ENCODE data around the gene DNAH8. TPM values are rescaled to one million over a fixed set of nuclear protein-coding genes. Genes with fewer than 3 reads are reported as not detected.

DNAH8 gene
- total RNA-seq, 4 donors from 2014 or later, result 0.22 TPM; not detected in 3

GRCh38 chr6:38814761-38815160 lies 99.7 kb downstream of the DNAH8 start:
- Histone ChIP-seq H3K27ac (no peak overlapping the region), H3K4me3 (no peak overlapping the region), H3K4me1 (no peaks in the 10 kb centered on the region), H3K9me3 (no peaks in the 10 kb centered on the region), H3K36me3 (no peaks in the 10 kb centered on the region), H3K27me3 (no peaks in the 10 kb centered on the region)
- TF ChIP-seq CTCF (IDR thresholded peaks at IDR 0.05) (no peak), POLR2A (IDR thresholded peaks at IDR 0.05) (no peak), EP300 (IDR thresholded peaks at IDR 0.05) (no peak)
- no peak for DNase-seq (ENCODE audit: low spot score in 2 of 2)
- 86 to 88% methylated on average over 5 of the region's 5 CpGs for WGBS, 2 donors

DNA sequence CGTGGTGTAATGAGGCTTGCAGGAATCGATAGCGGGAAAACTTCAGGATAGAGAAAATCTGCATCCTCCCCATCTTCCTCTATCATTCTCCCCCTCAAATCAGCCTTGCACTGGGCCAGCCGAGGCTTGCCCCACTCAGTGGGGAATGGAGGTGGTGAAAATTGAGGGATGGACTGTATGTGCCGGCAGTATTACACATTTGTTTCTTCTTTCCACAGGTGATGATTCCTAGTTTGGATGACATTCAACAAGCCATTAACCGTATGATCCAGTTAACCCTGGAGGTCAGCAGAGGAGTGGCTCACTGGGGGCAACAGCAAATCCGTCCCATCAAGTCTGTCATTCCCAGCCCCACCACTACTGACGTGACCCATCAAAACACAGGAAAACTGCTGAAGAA lies 100.1 kb downstream of the DNAH8 start:
- Histone ChIP-seq H3K4me1 (no peaks in the 10 kb centered on the region), H3K4me3 (no peak overlapping the region), H3K27me3 (no peaks in the 10 kb centered on the region), H3K9me3 (no peaks in the 10 kb centered on the region), H3K27ac (no peak overlapping the region), H3K36me3 (no peaks in the 10 kb centered on the region)
- TF ChIP-seq POLR2A (IDR thresholded peaks at IDR 0.05) (no peak), EP300 (IDR thresholded peaks at IDR 0.05) (no peak), CTCF (IDR thresholded peaks at IDR 0.05) (no peak)
- 81 to 86% methylated on average over 8 of the region's 8 CpGs for WGBS, 2 donors
- DNase-seq (ENCODE audit: low spot score in 2 of 2), result no peak

DNA sequence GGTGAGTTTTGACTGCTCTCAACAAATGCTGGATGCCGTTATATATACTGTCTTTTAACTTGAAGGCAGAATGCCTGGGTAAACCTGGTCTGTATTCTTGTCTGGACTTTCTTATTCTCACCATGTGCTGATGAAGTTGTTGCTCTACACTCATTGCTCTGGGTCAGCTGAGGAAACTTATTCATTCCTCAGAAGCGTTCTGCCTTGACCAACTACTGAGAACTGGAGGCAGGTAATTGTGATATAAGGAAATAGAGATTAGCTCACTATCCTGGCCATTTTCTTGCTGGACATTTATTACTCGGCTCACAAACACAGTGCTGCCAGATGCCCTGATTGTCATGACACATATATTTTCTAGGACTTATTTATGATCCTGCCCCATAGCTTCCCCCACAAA lies 103.6 kb downstream of the DNAH8 start:
- DNase-seq (ENCODE audit: low spot score in 2 of 2), result no peak
- WGBS, 2 donors, result 38 to 45% methylated on average over 3 of the region's 3 CpGs

GRCh38 chr6:38822963-38823362 lies 107.9 kb downstream of the DNAH8 start:
- no peaks in the 10 kb centered on the region for H3K27me3 ChIP-seq
- no peaks in the 10 kb centered on the region for H3K36me3 ChIP-seq
- H3K9me3 ChIP-seq, result no peaks in the 10 kb centered on the region
- no peak for DNase-seq (ENCODE audit: low spot score in 2 of 2)
- H3K4me1 ChIP-seq, result no peaks in the 10 kb centered on the region
- H3K4me3 ChIP-seq, result no peak overlapping the region
- WGBS, 2 donors, result 88 to 89% methylated on average over 6 of the region's 6 CpGs
- H3K27ac ChIP-seq, result no peak overlapping the region
- TF ChIP-seq POLR2A (IDR thresholded peaks at IDR 0.05) (no peak), EP300 (IDR thresholded peaks at IDR 0.05) (no peak), CTCF (IDR thresholded peaks at IDR 0.05) (no peak)

More for the DNA sequence above, 103.6 kb downstream of the DNAH8 start:
- no peaks in the 10 kb centered on the region for H3K4me1 ChIP-seq
- no peak overlapping the region for H3K4me3 ChIP-seq
- no peaks in the 10 kb centered on the region for H3K9me3 ChIP-seq
- TF ChIP-seq CTCF (IDR thresholded peaks at IDR 0.05), result no peak
- no peak for TF ChIP-seq POLR2A (IDR thresholded peaks at IDR 0.05)
- no peak for TF ChIP-seq EP300 (IDR thresholded peaks at IDR 0.05)
- no peak overlapping the region for H3K27ac ChIP-seq
- H3K27me3 ChIP-seq, result no peaks in the 10 kb centered on the region
- no peaks in the 10 kb centered on the region for H3K36me3 ChIP-seq

DNA sequence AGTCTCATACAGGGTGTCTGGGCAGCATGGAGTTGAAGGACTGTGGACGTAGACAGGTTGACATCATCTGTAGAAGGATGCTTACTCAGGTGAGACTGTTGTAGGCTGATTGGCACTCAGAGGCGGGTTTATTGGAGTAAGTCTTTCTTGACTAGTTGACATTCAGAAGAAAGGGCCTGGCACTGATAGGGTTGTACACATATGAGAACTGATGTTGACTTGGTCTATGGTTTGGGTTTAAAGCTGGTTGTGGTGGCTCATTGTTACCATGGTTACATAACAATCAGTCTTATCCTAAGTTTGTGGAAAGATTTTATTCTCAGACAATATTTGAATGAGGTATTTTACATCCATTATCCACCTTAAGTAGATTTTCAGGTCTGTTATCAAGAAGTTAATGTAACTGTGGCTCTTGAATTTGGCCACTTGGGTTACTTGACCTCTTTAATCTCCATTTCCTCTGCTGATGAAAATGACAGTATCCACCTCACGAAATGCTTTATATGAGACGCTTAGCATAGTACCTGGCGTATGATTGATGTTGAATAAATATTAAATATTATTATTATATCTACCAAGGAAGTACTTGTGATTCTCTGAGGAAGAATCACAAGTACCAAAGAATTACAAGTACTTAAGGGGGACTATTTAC lies 109.3 kb downstream of the DNAH8 start:
- no peak overlapping the region for H3K4me3 ChIP-seq
- H3K9me3 ChIP-seq, result no peaks in the 10 kb centered on the region
- H3K27ac ChIP-seq, result no peak overlapping the region
- H3K27me3 ChIP-seq, result no peaks in the 10 kb centered on the region
- no peaks in the 10 kb centered on the region for H3K36me3 ChIP-seq
- H3K4me1 ChIP-seq, result no peaks in the 10 kb centered on the region
- no peak for DNase-seq (ENCODE audit: low spot score in 2 of 2)
- WGBS, 2 donors, result 92 to 98% methylated on average over 5 of the region's 5 CpGs
- TF ChIP-seq POLR2A (IDR thresholded peaks at IDR 0.05) (no peak), EP300 (IDR thresholded peaks at IDR 0.05) (no peak), CTCF (IDR thresholded peaks at IDR 0.05) (no peak)

Measured in tibial nerve (tissue), 4 donors.